PC-9 (cell line): ENCODE data around the gene TMEM59L. TPM values are rescaled to one million over a fixed set of nuclear protein-coding genes. Genes with fewer than 3 reads are reported as not detected.

Experiments
- BruUV-seq: library from RNA; stranded (reverse); fragments of 400-500 nt; replicated peaks from 2 replicates; lab custom pipeline; 2021; lab: Mats Ljungman, UMichigan
- CTCF ChIA-PET: fragments of 300-600 bp; sonication (Branson Sonifier 250); formaldehyde crosslinking; loops from one replicate; lab custom pipeline; 2022; ENCODE audit warnings: antibody characterized with exemption; lab: Charles Lee
- POLR2A ChIA-PET: fragments of 300-600 bp; sonication (Branson Sonifier 250); formaldehyde crosslinking; loops from one replicate; lab custom pipeline; 2022; ENCODE audit warnings: antibody characterized with exemption; ENCODE audit not compliant: unreplicated experiment; lab: Charles Lee
- DNase-seq, 2 experiments: peaks; one replicate each; pipeline versions ENCODE4 v3.0.0 to v3.0.0-alpha.2; 2015 to 2022; ENCODE audit warnings: mixed read lengths in 1 of 2
- H2AFZ ChIP-seq: fragments of 200-600 bp; sonication (generic); 2 replicates; pipeline ENCODE4 v1.8.1; 2017; ENCODE audit warnings: antibody characterized with exemption
- H3F3A ChIP-seq: fragments of 200-600 bp; sonication (generic); 2 replicates; pipeline ENCODE4 v1.8.1; 2017; ENCODE audit warnings: antibody characterized with exemption, mild to moderate bottlenecking, low read depth; ENCODE audit not compliant: insufficient read depth
- H3K27ac ChIP-seq: fragments of 200-600 bp; sonication (generic); 2 replicates; pipeline ENCODE4 v1.6.1; 2016; ENCODE audit warnings: mixed run types
- H3K27me3 ChIP-seq: fragments of 200-600 bp; sonication (generic); 2 replicates; pipeline ENCODE4 v1.6.1; 2016; ENCODE audit warnings: low read depth, mixed run types; ENCODE audit not compliant: insufficient read depth
- H3K36me3 ChIP-seq: fragments of 200-600 bp; sonication (generic); 2 replicates; pipeline ENCODE4 v1.6.1; 2016; ENCODE audit warnings: low read depth, mixed run types
- H3K4me1 ChIP-seq: fragments of 200-600 bp; sonication (generic); replicated peaks from 2 replicates; pipeline ENCODE4 v1.6.1; 2016; ENCODE audit warnings: mixed run types; ENCODE audit not compliant: insufficient read depth
- H3K4me2 ChIP-seq: fragments of 200-600 bp; sonication (generic); 2 replicates; pipeline ENCODE4 v1.6.1; 2017; ENCODE audit warnings: mixed run types
- H3K4me3 ChIP-seq: fragments of 200-600 bp; sonication (generic); 2 replicates; pipeline ENCODE4 v1.6.1; 2016; ENCODE audit warnings: mixed run types
- H3K79me2 ChIP-seq: fragments of 200-600 bp; sonication (generic); 2 replicates; pipeline ENCODE4 v1.6.1; 2017; ENCODE audit warnings: low read depth, mixed run types
- H3K9me2 ChIP-seq: fragments of 200-600 bp; sonication (generic); 2 replicates; pipeline ENCODE4 v1.8.1; 2017; ENCODE audit warnings: mild to moderate bottlenecking; ENCODE audit not compliant: insufficient read depth
- H3K9me3 ChIP-seq: fragments of 200-600 bp; sonication (generic); 2 replicates; pipeline ENCODE4 v1.8.1; 2016; ENCODE audit warnings: low read depth; ENCODE audit not compliant: insufficient read depth
- H4K20me1 ChIP-seq: fragments of 200-600 bp; sonication (generic); 2 replicates; pipeline ENCODE4 v1.8.1; 2017; ENCODE audit not compliant: insufficient read depth
- CTCF ChIP-seq: fragments of 200-600 bp; sonication (generic); conservative IDR thresholded peaks from 2 replicates; pipeline ENCODE4 v1.6.1; 2017; ENCODE audit warnings: mixed run types, antibody characterized with exemption, mild to moderate bottlenecking, moderate library complexity
- EZH2 ChIP-seq: fragments of 200-600 bp; sonication (generic); IDR thresholded peaks from 2 replicates; pipeline ENCODE4 v1.8.0; 2017; ENCODE audit warnings: antibody characterized with exemption, low read depth
- intact Hi-C: fragments of 100-400 bp; cut with micrococcal nuclease; formaldehyde crosslinking; loops from one replicate; pipeline ENCODE4 v1.10.0; 2022; ENCODE audit not compliant: unreplicated experiment
- total RNA-seq: library from RNA; stranded (reverse); gene quantifications from 2 replicates; pipeline ENCODE4 v1.2.3, GENCODE V29; 2021

Gene TMEM59L
- total RNA-seq, 1 experiment from 2014 or later: 0.65 TPM

- no peak overlapping the region for H3K4me2 ChIP-seq
- no peak overlapping the region for H3K4me3 ChIP-seq
- H3K27me3 ChIP-seq: peaks cover 18% of the 10 kb centered on the region; the same call in 1 of the 2 replicates
- H3K27ac ChIP-seq: no peak overlapping the region
- no peaks in the 10 kb centered on the region for H3K4me1 ChIP-seq
- no peaks in the 10 kb centered on the region for H3K79me2 ChIP-seq
- no TSS peak for BruUV-seq
- TF ChIP-seq CTCF: no peak
- TF ChIP-seq EZH2: no peak
- no peak overlapping the region for H2AFZ ChIP-seq
- H4K20me1 ChIP-seq: no peaks in the 10 kb centered on the region
- CTCF ChIA-PET: no interaction called here
- no peaks in the 10 kb centered on the region for H3K36me3 ChIP-seq
- H3K9me2 ChIP-seq: no peaks in the 10 kb centered on the region
- H3K9me3 ChIP-seq: no peaks in the 10 kb centered on the region
- POLR2A ChIA-PET: no interaction called here
- intact Hi-C loops: loop anchor here (10.0 kb wide), 1 partner anchor 163 kb away; no protein-coding TSS in a partner anchor
- peak in 1 of 2 experiments; percentile 50 for DNase-seq
- H3F3A ChIP-seq: peaks cover 35% of the 10 kb centered on the region; the same call in 1 of the 2 replicates
Observed at GRCh38 chr19:18601875-18602274, 10.8 kb upstream of the TMEM59L start.

GRCh38 chr19:18603255-18603957 is 9.3 kb upstream of the TMEM59L start:
- Histone ChIP-seq H3K27ac (no peak overlapping the region), H2AFZ (no peak overlapping the region), H3K4me3 (no peak overlapping the region), H3K4me1 (peaks cover 8% of the 10 kb centered on the region), H3K36me3 (no peaks in the 10 kb centered on the region), H4K20me1 (no peaks in the 10 kb centered on the region), H3K9me3 (no peaks in the 10 kb centered on the region), H3K27me3 (peaks cover 31% of the 10 kb centered on the region), H3K4me2 (no peak overlapping the region), H3F3A (peaks cover 37% of the 10 kb centered on the region; the same call in 1 of the 2 replicates), H3K79me2 (no peaks in the 10 kb centered on the region), H3K9me2 (no peaks in the 10 kb centered on the region)
- no peak for TF ChIP-seq CTCF
- no peak for TF ChIP-seq EZH2
- ChIA-PET CTCF (interaction anchor here (0.7 kb wide), 1 partner anchor 227 kb away, joined by 3 read pairs; no protein-coding TSS in a partner anchor), POLR2A (interaction anchor here (0.6 kb wide), 1 partner anchor 50 kb away, joined by 5 read pairs; no protein-coding TSS in a partner anchor)
- DNase-seq: no peak
- intact Hi-C loops: loop anchor here (10.0 kb wide), 1 partner anchor 161 kb away; no protein-coding TSS in a partner anchor
- BruUV-seq: no TSS peak

- H3K4me1 ChIP-seq: peaks cover 8% of the 10 kb centered on the region
- H3K4me2 ChIP-seq: no peak overlapping the region
- no peak for TF ChIP-seq CTCF
- no peak for TF ChIP-seq EZH2
- H3K9me3 ChIP-seq: no peaks in the 10 kb centered on the region
- no peak overlapping the region for H3K4me3 ChIP-seq
- H3K36me3 ChIP-seq: no peaks in the 10 kb centered on the region
- H3K27ac ChIP-seq: no peak overlapping the region
- no TSS peak for BruUV-seq
- H2AFZ ChIP-seq: no peak overlapping the region
- intact Hi-C loops: loop anchor here (10.0 kb wide), 1 partner anchor 161 kb away; no protein-coding TSS in a partner anchor
- CTCF ChIA-PET: interaction anchor here (0.6 to 0.7 kb wide), 2 partner anchors 177 to 226 kb away, joined by 3 to 10 read pairs; no protein-coding TSS in a partner anchor
- no peak for DNase-seq
- H4K20me1 ChIP-seq: no peaks in the 10 kb centered on the region
- POLR2A ChIA-PET: interaction anchor here (0.6 kb wide), 1 partner anchor 51 kb away, joined by 5 read pairs; no protein-coding TSS in a partner anchor
- peaks cover 39% of the 10 kb centered on the region for H3K27me3 ChIP-seq
- peaks cover 45% of the 10 kb centered on the region; the same call in 1 of the 2 replicates for H3F3A ChIP-seq
- no peaks in the 10 kb centered on the region for H3K9me2 ChIP-seq
- no peaks in the 10 kb centered on the region for H3K79me2 ChIP-seq
Observed at GRCh38 chr19:18603958-18604819, 8.5 kb upstream of the TMEM59L start.
